Muscle layer of duodenum (tissue), 2 donors: ENCODE measurements around the gene HBD.

Experiments used
- H3K27ac ChIP-seq: one replicate; pipeline ENCODE4 v1.7.0; 2013; ENCODE audit warnings: mild to moderate bottlenecking, low read length
- H3K27me3 ChIP-seq: one replicate; pipeline ENCODE4 v1.7.0; 2013; ENCODE audit warnings: low read depth, mild to moderate bottlenecking, control low read depth, low read length
- H3K36me3 ChIP-seq, 2 donors: one replicate each; pipeline ENCODE4 v1.7.0; 2013; ENCODE audit warnings: low read length in 2 of 2, control low read depth in 1 of 2, mild to moderate bottlenecking in 1 of 2; ENCODE audit not compliant: insufficient read depth in 2 of 2, control insufficient read depth in 1 of 2
- H3K4me1 ChIP-seq, 2 donors: one replicate each; pipeline ENCODE4 v1.7.0; 2013; ENCODE audit warnings: low read length in 2 of 2, mild to moderate bottlenecking in 2 of 2, control low read depth in 1 of 2, moderate library complexity in 1 of 2; ENCODE audit not compliant: insufficient read depth in 2 of 2, control insufficient read depth in 1 of 2
- H3K4me3 ChIP-seq, 2 donors: one replicate each; pipeline ENCODE4 v1.7.0; 2013; ENCODE audit warnings: low read length in 2 of 2, low read depth in 1 of 2, mild to moderate bottlenecking in 1 of 2
- H3K9me3 ChIP-seq, 2 donors: one replicate each; pipeline ENCODE4 v1.7.0; 2013; ENCODE audit warnings: low read length in 2 of 2, control low read depth in 1 of 2, mild to moderate bottlenecking in 1 of 2; ENCODE audit not compliant: control insufficient read depth in 1 of 2
- donor health status: healthy.

HBD gene

GRCh38 chr11:5230266-5230665 is 4.0 kb downstream of the HBD start:
- H3K4me3 ChIP-seq: no peak overlapping the region

GRCh38 chr11:5229796-5230195 is 4.5 kb downstream of the HBD start:
- Histone ChIP-seq H3K27me3 (no peaks in the 10 kb centered on the region), H3K4me1 (no peaks in the 10 kb centered on the region), H3K9me3 (no peaks in the 10 kb centered on the region), H3K27ac (no peak overlapping the region), H3K36me3 (no peaks in the 10 kb centered on the region), H3K4me3 (no peak overlapping the region)

More at GRCh38 chr11:5230266-5230665, 4.0 kb downstream of the HBD start:
- H3K9me3 ChIP-seq: no peaks in the 10 kb centered on the region
- H3K36me3 ChIP-seq: no peaks in the 10 kb centered on the region
- H3K4me1 ChIP-seq: no peaks in the 10 kb centered on the region
- H3K27me3 ChIP-seq: no peaks in the 10 kb centered on the region
- H3K27ac ChIP-seq: no peak overlapping the region

GRCh38 chr11:5229356-5229755 is 4.9 kb downstream of the HBD start:
- H3K36me3 ChIP-seq: no peaks in the 10 kb centered on the region
- H3K4me1 ChIP-seq: no peaks in the 10 kb centered on the region
- no peaks in the 10 kb centered on the region for H3K9me3 ChIP-seq

GRCh38 chr11:5228124-5228523 is 6.2 kb downstream of the HBD start:
- no peaks in the 10 kb centered on the region for H3K4me1 ChIP-seq
- no peak overlapping the region for H3K27ac ChIP-seq
- no peak overlapping the region for H3K4me3 ChIP-seq
- no peaks in the 10 kb centered on the region for H3K27me3 ChIP-seq
- H3K36me3 ChIP-seq: no peaks in the 10 kb centered on the region
- no peaks in the 10 kb centered on the region for H3K9me3 ChIP-seq

More at GRCh38 chr11:5229356-5229755, 4.9 kb downstream of the HBD start:
- H3K27ac ChIP-seq: no peak overlapping the region
- H3K27me3 ChIP-seq: no peaks in the 10 kb centered on the region
- no peak overlapping the region for H3K4me3 ChIP-seq

GRCh38 chr11:5227681-5228080 is 6.6 kb downstream of the HBD start:
- H3K4me3 ChIP-seq: no peak overlapping the region
- H3K9me3 ChIP-seq: no peaks in the 10 kb centered on the region
- no peaks in the 10 kb centered on the region for H3K36me3 ChIP-seq
- no peak overlapping the region for H3K27ac ChIP-seq
- H3K4me1 ChIP-seq: no peaks in the 10 kb centered on the region
- H3K27me3 ChIP-seq: no peaks in the 10 kb centered on the region

GRCh38 chr11:5226732-5227310 is 7.5 kb downstream of the HBD start, which contains the start of gene HBB:
HBB (minus strand) TSS chr11:5227071; CDS start chr11:5227021, 50 bp downstream.
- no peaks in the 10 kb centered on the region for H3K9me3 ChIP-seq
- no peak within 1 kb of the TSS for H3K4me3 ChIP-seq
- no peaks in the 10 kb centered on the region for H3K27me3 ChIP-seq
- no peak within 1 kb of the TSS for H3K27ac ChIP-seq
- H3K4me1 ChIP-seq: no peaks in the 10 kb centered on the region
- no peaks in the 10 kb centered on the region for H3K36me3 ChIP-seq

- Histone ChIP-seq H3K4me1 (no peaks in the 10 kb centered on the region), H3K27me3 (no peaks in the 10 kb centered on the region), H3K27ac (no peak overlapping the region), H3K4me3 (no peak overlapping the region), H3K9me3 (no peaks in the 10 kb centered on the region), H3K36me3 (no peaks in the 10 kb centered on the region)
Observed at GRCh38 chr11:5225480-5225871, 8.8 kb downstream of the HBD start.

- H3K4me1 ChIP-seq: no peaks in the 10 kb centered on the region
- no peaks in the 10 kb centered on the region for H3K9me3 ChIP-seq
- H3K27me3 ChIP-seq: no peaks in the 10 kb centered on the region
- no peaks in the 10 kb centered on the region for H3K36me3 ChIP-seq
- no peak overlapping the region for H3K4me3 ChIP-seq
- no peak overlapping the region for H3K27ac ChIP-seq
Observed at GRCh38 chr11:5224538-5225479, 9.5 kb downstream of the HBD start.

- H3K27me3 ChIP-seq: no peaks in the 10 kb centered on the region
- H3K9me3 ChIP-seq: no peaks in the 10 kb centered on the region
- no peak overlapping the region for H3K4me3 ChIP-seq
- H3K4me1 ChIP-seq: no peaks in the 10 kb centered on the region
- no peak overlapping the region for H3K27ac ChIP-seq
- no peaks in the 10 kb centered on the region for H3K36me3 ChIP-seq
Observed at GRCh38 chr11:5223686-5224085, 10.6 kb downstream of the HBD start.

- Histone ChIP-seq H3K4me3 (no peak overlapping the region), H3K36me3 (no peaks in the 10 kb centered on the region), H3K27ac (no peak overlapping the region), H3K4me1 (no peaks in the 10 kb centered on the region), H3K9me3 (no peaks in the 10 kb centered on the region), H3K27me3 (no peaks in the 10 kb centered on the region)
Observed at GRCh38 chr11:5223146-5223545, 11.1 kb downstream of the HBD start.

GRCh38 chr11:5210376-5210885 is 23.9 kb downstream of the HBD start:
- Histone ChIP-seq H3K4me1 (no peaks in the 10 kb centered on the region), H3K36me3 (no peaks in the 10 kb centered on the region), H3K27ac (no peak overlapping the region), H3K9me3 (peaks cover 0 to 1% of the 10 kb centered on the region in 2 donors), H3K27me3 (no peaks in the 10 kb centered on the region), H3K4me3 (no peak overlapping the region)
